GM18511 (cell line): ENCODE data around the gene GASK1A.

Experiments used
- ATAC-seq: cut with Tn5 transposase; IDR thresholded peaks from one replicate; pipeline ENCODE4 v1.9.1; 2021; ENCODE audit warnings: mild to moderate bottlenecking, moderate library complexity; ENCODE audit not compliant: unreplicated experiment

Gene GASK1A

GRCh38 chr3:42982645-42983412, 3.7 kb downstream of the GASK1A start:
- no peak for ATAC-seq

GRCh38 chr3:42983927-42984326, 4.8 kb downstream of the GASK1A start:
- no peak for ATAC-seq

- ATAC-seq: no peak
These were observed 5.6 kb downstream of the GASK1A start for GRCh38 chr3:42984701-42985100.

GRCh38 chr3:42988097-42988496, 9.0 kb downstream of the GASK1A start:
- no peak for ATAC-seq

GRCh38 chr3:42988566-42988965, 9.5 kb downstream of the GASK1A start:
- no peak for ATAC-seq

GRCh38 chr3:42991341-42992315, 12.5 kb downstream of the GASK1A start:
- no peak for ATAC-seq

- ATAC-seq: no peak
These were observed 15.5 kb downstream of the GASK1A start for GRCh38 chr3:42994595-42994994.

- no peak for ATAC-seq
These were observed 16.9 kb downstream of the GASK1A start for GRCh38 chr3:42996021-42996420.

GRCh38 chr3:42996633-42997075, 17.5 kb downstream of the GASK1A start:
- no peak for ATAC-seq

- no peak for ATAC-seq
These were observed 20.1 kb downstream of the GASK1A start for GRCh38 chr3:42999212-42999611.

- no peak for ATAC-seq
These were observed 20.5 kb downstream of the GASK1A start for GRCh38 chr3:42999632-43000031.

GRCh38 chr3:43000387-43000786, 21.3 kb downstream of the GASK1A start:
- no peak for ATAC-seq

GRCh38 chr3:43001094-43001553, 22.0 kb downstream of the GASK1A start:
- ATAC-seq: no peak

- ATAC-seq: no peak
These were observed 22.5 kb downstream of the GASK1A start for GRCh38 chr3:43001556-43002121.

- ATAC-seq: no peak
These were observed 25.2 kb downstream of the GASK1A start for GRCh38 chr3:43004282-43004681.

- ATAC-seq: no peak
These were observed 26.1 kb downstream of the GASK1A start for GRCh38 chr3:43005253-43005652.

- no peak for ATAC-seq
These were observed 26.9 kb downstream of the GASK1A start for GRCh38 chr3:43005981-43006380.

- no peak for ATAC-seq
These were observed 27.7 kb downstream of the GASK1A start for GRCh38 chr3:43006825-43007224.

GRCh38 chr3:43009547-43009946, 30.4 kb downstream of the GASK1A start:
- no peak for ATAC-seq

- no peak for ATAC-seq
These were observed 31.5 kb downstream of the GASK1A start for GRCh38 chr3:43010638-43011037.

GRCh38 chr3:43011638-43012037, 32.5 kb downstream of the GASK1A start:
- ATAC-seq: no peak
